GM19043 (cell line): Measurements from ENCODE around the gene BSN.
"Not testable (repeated sequence)": the region's sequence is repeated elsewhere in the genome, so short reads cannot be mapped to it uniquely, and the experiment has no call there.

Experiments used
- ATAC-seq: cut with Tn5 transposase; IDR thresholded peaks from one replicate; pipeline ENCODE4 v1.9.1; 2021; ENCODE audit warnings: low read depth; ENCODE audit not compliant: unreplicated experiment

Gene BSN

GRCh38 chr3:49667701-49668413, 113.6 kb downstream of the BSN start:
- ATAC-seq = no peak

- no peak for ATAC-seq
Observed at GRCh38 chr3:49668414-49668797, 114.1 kb downstream of the BSN start.

GRCh38 chr3:49668861-49669260, 114.6 kb downstream of the BSN start:
- ATAC-seq = no peak

- ATAC-seq = no peak
Observed at GRCh38 chr3:49669352-49669751, 115.1 kb downstream of the BSN start.

GRCh38 chr3:49670940-49671290, 116.6 kb downstream of the BSN start:
- ATAC-seq = no peak

- ATAC-seq = no peak
Observed at GRCh38 chr3:49671291-49672288, 117.3 kb downstream of the BSN start.

- no peak for ATAC-seq
Observed at GRCh38 chr3:49673121-49673714, 118.9 kb downstream of the BSN start.

GRCh38 chr3:49673715-49674496, 119.6 kb downstream of the BSN start, which contains the start of gene APEH:
Gene APEH, plus strand, starts transcription at chr3:49674351. Its CDS starts 51 bp downstream, at chr3:49674402.
- ATAC-seq = peak; percentile 76

GRCh38 chr3:49674497-49674983, 120.3 kb downstream of the BSN start:
- peak; percentile 16 for ATAC-seq

GRCh38 chr3:49675912-49676311, 121.6 kb downstream of the BSN start:
- no peak for ATAC-seq

GRCh38 chr3:49680493-49681231, 126.4 kb downstream of the BSN start:
- no peak for ATAC-seq

- no peak for ATAC-seq
Observed at GRCh38 chr3:49681232-49681522, 126.9 kb downstream of the BSN start.

GRCh38 chr3:49681543-49681942, 127.3 kb downstream of the BSN start:
- no peak for ATAC-seq

- no peak for ATAC-seq
Observed at GRCh38 chr3:49683162-49683561, 128.9 kb downstream of the BSN start.

- not testable (repeated sequence) for ATAC-seq
Observed at GRCh38 chr3:49684453-49684852, 130.2 kb downstream of the BSN start.

GRCh38 chr3:49685103-49685502, 130.8 kb downstream of the BSN start:
- not testable (repeated sequence) for ATAC-seq

- not testable (repeated sequence) for ATAC-seq
Observed at GRCh38 chr3:49685846-49686245, 131.6 kb downstream of the BSN start.

GRCh38 chr3:49686346-49686745, 132.1 kb downstream of the BSN start:
- not testable (repeated sequence) for ATAC-seq

GRCh38 chr3:49686769-49687423, 132.6 kb downstream of the BSN start:
- ATAC-seq = not testable (repeated sequence)
